ENCODE results near the gene PRR12. TPM values are rescaled to one million over a fixed set of nuclear protein-coding genes. Genes with fewer than 3 reads are reported as not detected.

PRR12 gene
- total and polyA plus RNA-seq, 2 experiments from 2014 or later = 5.1 to 24.7 TPM

DNA sequence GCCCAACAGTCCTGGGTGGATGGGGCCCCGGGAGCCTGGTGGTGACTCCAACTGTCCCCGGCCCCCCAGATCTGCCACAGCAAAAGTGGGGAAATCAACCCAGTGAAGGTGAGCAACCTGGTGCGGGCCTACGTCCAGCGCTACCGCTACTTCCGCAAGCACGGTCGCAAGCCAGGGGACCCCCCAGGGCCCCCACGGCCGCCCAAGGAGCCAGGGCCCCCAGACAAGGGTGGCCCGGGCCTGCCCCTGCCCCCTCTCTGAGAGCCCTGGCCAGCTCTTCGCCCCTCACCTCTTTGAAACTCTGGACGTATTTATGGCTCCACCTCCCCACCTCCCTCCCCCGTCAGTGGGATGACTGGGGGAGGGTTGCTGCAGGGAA lies 67.1 kb downstream of the PRR12 start:
- no peaks in the 10 kb centered on the region for H3K9me3 ChIP-seq (ENCODE audit: low read depth)
- TF ChIP-seq, protein P1, sequence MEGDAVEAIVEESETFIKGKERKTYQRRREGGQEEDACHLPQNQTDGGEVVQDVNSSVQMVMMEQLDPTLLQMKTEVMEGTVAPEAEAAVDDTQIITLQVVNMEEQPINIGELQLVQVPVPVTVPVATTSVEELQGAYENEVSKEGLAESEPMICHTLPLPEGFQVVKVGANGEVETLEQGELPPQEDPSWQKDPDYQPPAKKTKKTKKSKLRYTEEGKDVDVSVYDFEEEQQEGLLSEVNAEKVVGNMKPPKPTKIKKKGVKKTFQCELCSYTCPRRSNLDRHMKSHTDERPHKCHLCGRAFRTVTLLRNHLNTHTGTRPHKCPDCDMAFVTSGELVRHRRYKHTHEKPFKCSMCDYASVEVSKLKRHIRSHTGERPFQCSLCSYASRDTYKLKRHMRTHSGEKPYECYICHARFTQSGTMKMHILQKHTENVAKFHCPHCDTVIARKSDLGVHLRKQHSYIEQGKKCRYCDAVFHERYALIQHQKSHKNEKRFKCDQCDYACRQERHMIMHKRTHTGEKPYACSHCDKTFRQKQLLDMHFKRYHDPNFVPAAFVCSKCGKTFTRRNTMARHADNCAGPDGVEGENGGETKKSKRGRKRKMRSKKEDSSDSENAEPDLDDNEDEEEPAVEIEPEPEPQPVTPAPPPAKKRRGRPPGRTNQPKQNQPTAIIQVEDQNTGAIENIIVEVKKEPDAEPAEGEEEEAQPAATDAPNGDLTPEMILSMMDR (IDR thresholded peaks at IDR 0.05; ENCODE audit: low read depth, low read length) = no peak
- peaks cover 42% of the 10 kb centered on the region for H3K36me3 ChIP-seq
- H3K4me1 ChIP-seq (ENCODE audit: low read depth) = no peaks in the 10 kb centered on the region
- H3K27me3 ChIP-seq = no peaks in the 10 kb centered on the region
- no peak overlapping the region for H3K4me3 ChIP-seq
- H3K27ac ChIP-seq = no peak overlapping the region
- no peak for DNase-seq (ENCODE audit: low read depth in 1 of 2, low spot score in 1 of 2)

DNA sequence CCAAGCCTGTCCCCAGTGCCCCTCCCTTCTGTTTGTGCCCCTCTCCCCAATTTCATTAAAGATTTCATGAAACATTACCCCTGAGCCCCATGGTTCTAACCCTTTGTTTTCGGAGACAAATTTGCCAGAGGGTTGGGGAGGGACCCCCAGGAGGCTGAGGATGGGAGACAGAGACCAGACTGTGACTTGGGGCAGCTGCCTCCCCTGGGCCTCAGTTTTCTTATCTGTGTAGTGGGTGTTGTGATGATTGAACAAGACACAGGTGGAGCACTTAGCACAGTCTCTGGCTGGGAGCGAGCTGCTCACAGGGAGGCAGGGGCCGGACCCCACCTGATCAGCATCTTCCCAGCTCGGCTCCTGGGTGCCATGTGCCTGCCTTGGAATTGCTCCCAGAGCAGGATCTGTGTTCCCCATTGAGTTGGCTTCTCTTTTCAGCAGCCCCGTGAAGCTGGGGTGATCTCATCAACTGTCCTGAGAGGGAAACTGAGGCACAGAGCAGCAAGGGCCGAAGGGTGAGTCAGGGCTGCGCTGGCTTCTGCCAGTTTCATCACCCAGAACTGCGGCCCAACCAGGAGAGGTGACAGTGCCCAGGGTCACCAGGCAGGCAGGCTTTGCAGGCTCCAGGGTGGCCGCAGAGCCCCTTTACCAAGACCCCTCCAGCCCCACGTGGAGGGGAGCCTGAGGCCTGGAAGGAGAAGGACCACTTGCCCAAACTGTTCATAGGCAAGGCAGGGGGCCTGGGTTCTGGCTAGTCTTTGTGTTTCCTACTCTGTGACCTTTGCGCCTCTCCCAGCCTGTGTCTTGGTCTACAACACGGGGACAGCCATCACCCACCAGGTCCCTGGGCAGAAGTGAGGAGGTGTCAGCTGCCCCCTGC lies 67.8 kb downstream of the PRR12 start:
- no peak for DNase-seq (ENCODE audit: low read depth in 1 of 2, low spot score in 1 of 2)
- peaks cover 40% of the 10 kb centered on the region for H3K36me3 ChIP-seq
- H3K4me1 ChIP-seq (ENCODE audit: low read depth) = no peaks in the 10 kb centered on the region

DNA sequence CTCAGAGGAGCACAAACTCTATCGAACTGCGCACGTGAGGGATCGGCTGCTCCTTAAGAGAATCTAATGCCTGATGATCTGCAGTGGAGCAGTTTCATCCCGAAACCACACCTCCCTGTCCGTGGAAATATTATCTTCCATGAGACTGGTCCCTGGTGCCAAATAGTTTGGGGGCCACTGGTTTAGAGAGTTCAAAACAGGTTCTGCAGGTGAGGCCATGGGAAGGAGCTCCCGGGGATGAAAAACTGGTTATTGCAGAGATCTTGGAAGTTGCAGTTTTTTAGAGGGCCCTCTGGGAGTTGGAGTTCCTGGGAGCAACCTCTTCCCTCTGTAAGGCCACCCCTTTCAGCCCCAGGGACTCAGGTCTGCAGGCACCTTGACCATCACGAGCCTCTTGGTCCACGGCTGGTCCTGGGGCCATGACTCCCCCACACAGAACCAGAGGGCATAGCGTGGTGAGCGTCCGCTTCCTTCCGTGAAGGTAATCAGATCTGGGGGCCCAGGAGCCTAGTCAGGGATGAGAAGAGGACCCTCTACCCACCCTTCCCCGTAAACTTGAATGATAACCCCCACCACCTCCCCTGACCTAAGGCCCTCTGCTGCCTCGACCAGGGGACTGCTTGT lies 69.5 kb downstream of the PRR12 start:
- TF ChIP-seq, protein P1 (IDR thresholded peaks at IDR 0.05; ENCODE audit: low read depth, low read length) = no peak
- no peaks in the 10 kb centered on the region for H3K27me3 ChIP-seq
- H3K36me3 ChIP-seq = peaks cover 30% of the 10 kb centered on the region
- no peaks in the 10 kb centered on the region for H3K9me3 ChIP-seq (ENCODE audit: low read depth)
- H3K4me3 ChIP-seq = no peak overlapping the region
- no peak for DNase-seq (ENCODE audit: low read depth in 1 of 2, low spot score in 1 of 2)
- no peaks in the 10 kb centered on the region for H3K4me1 ChIP-seq (ENCODE audit: low read depth)
- H3K27ac ChIP-seq = no peak overlapping the region

More for the DNA sequence above, 67.8 kb downstream of the PRR12 start:
- no peak overlapping the region for H3K27ac ChIP-seq
- no peaks in the 10 kb centered on the region for H3K9me3 ChIP-seq (ENCODE audit: low read depth)
- H3K27me3 ChIP-seq = no peaks in the 10 kb centered on the region
- TF ChIP-seq, protein P1 (IDR thresholded peaks at IDR 0.05; ENCODE audit: low read depth, low read length) = no peak
- no peak overlapping the region for H3K4me3 ChIP-seq

DNA sequence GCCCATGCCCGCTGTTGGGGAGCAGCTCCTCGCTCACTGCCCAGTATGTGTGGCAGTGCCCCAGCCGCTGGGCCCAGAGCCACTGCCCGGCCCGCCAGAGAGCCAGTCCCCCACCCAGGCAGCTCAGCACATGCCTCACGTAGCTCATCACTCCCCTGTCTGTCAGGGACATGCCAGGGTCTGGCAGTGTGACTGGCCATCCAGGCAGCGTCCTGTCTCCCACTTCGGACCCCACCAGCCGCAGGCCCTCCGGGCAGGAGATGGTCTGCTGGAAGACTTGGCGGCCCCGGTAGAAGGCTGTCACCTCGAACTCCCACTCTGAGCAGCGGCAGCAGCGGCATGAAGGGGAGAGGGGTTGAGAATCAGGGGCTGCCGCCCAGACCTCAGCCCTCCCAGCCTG lies 71.0 kb downstream of the PRR12 start:
- Histone ChIP-seq H3K9me3 (ENCODE audit: low read depth) (no peaks in the 10 kb centered on the region), H3K27me3 (no peaks in the 10 kb centered on the region), H3K36me3 (peaks cover 19% of the 10 kb centered on the region), H3K4me3 (no peak overlapping the region), H3K27ac (no peak overlapping the region), H3K4me1 (ENCODE audit: low read depth) (peaks cover 6% of the 10 kb centered on the region)
- TF ChIP-seq, protein P1 (IDR thresholded peaks at IDR 0.05; ENCODE audit: low read depth, low read length) = no peak
- no peak for DNase-seq (ENCODE audit: low read depth in 1 of 2, low spot score in 1 of 2)

DNA sequence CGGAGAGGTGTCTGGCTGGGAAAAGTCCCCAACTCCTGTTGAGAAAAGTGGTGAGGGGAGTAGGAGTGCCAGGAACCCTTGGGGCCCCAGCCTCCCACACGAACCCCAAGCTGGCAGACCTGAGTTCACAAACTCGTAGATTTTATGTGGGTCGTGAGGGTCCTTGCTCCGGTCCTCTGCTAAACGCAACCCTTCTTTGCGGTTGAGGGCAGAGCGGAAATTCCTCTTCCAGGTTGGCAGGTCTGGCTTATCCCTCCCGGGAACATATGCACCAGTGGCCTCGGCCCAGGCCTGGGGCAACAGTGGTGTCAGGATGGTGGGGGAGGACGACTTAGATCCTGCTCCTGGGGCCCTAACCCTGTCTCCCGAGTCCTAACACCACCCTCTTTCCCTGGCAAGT lies 72.2 kb downstream of the PRR12 start:
- peaks cover 14% of the 10 kb centered on the region for H3K36me3 ChIP-seq
- TF ChIP-seq, protein P1 (IDR thresholded peaks at IDR 0.05; ENCODE audit: low read depth, low read length) = no peak
- no peak for DNase-seq (ENCODE audit: low read depth in 1 of 2, low spot score in 1 of 2)

More for the DNA sequence above, 72.2 kb downstream of the PRR12 start:
- Histone ChIP-seq H3K27me3 (no peaks in the 10 kb centered on the region), H3K4me1 (ENCODE audit: low read depth) (peaks cover 6% of the 10 kb centered on the region), H3K4me3 (no peak overlapping the region), H3K9me3 (ENCODE audit: low read depth) (no peaks in the 10 kb centered on the region), H3K27ac (no peak overlapping the region)

Data from cardiac muscle cell (in vitro differentiated cells and primary cell).